Vagina (tissue), 2 donors: ENCODE results near the gene SYNPO. TPM values are rescaled to one million over a fixed set of nuclear protein-coding genes. Genes with fewer than 3 reads are reported as not detected.
A peak's percentile ranks its signal among the peaks of the same experiment; 100 is the strongest.

ENCODE experiments used
- DNase-seq, 2 donors: peaks; one replicate each; pipeline ENCODE4 v3.0.0-alpha.2; 2017; ENCODE audit errors: extremely low spot score in 2 of 2
- H3K27ac ChIP-seq: fragments of 200-600 bp; sonication (generic); one replicate; pipeline ENCODE4 v1.5.1; 2019
- H3K27me3 ChIP-seq: fragments of 200-600 bp; sonication (generic); one replicate; pipeline ENCODE4 v1.5.1; 2019
- H3K36me3 ChIP-seq, 2 donors: fragments of 200-600 bp; sonication (generic); one replicate each; pipeline ENCODE4 v1.5.1; 2017 to 2019
- H3K4me1 ChIP-seq: fragments of 200-600 bp; sonication (generic); one replicate; pipeline ENCODE4 v1.5.1; 2019
- H3K4me3 ChIP-seq, 2 donors: fragments of 200-600 bp; sonication (generic); 1 replicate in 1 of 2; 2 replicates in 1 of 2; pipeline ENCODE4 v1.5.1; 2016 to 2019
- H3K9me3 ChIP-seq: fragments of 200-600 bp; sonication (generic); one replicate; pipeline ENCODE4 v1.5.1; 2019
- POLR2A ChIP-seq, 2 donors: fragments of 450-650 bp; IDR thresholded peaks; one replicate each; pipeline ENCODE4 v1.6.1; 2017; ENCODE audit warnings: antibody characterized with exemption in 2 of 2, mild to moderate bottlenecking in 2 of 2, moderate library complexity in 2 of 2
- POLR2AphosphoS5 ChIP-seq, 2 donors: sonication (generic); formaldehyde crosslinking; IDR thresholded peaks; one replicate each; pipeline ENCODE4 v1.9.0; 2017; ENCODE audit warnings: antibody characterized with exemption in 2 of 2, mild to moderate bottlenecking in 2 of 2, low read depth in 1 of 2; ENCODE audit not compliant: insufficient read depth in 1 of 2
- intact Hi-C: fragments of 100-400 bp; cut with DNase I; formaldehyde crosslinking; loops from one replicate; pipeline ENCODE4 v1.15.1; 2023
- total RNA-seq: library from RNA; depleted of rRNA; stranded (reverse); fragments of >200 nt; gene quantifications from one replicate; pipeline ENCODE4 v1.2.3, GENCODE V29; 2016
- TF ChIP-seq, protein P1 (sequence below), 3 experiments: fragments of 450-650 bp in 2 of 3; fragments of 200-600 bp in 1 of 3; sonication (generic) in 1 of 3; IDR thresholded peaks; one replicate each; pipeline ENCODE4 v1.5.1; 2017 to 2019; ENCODE audit warnings: antibody characterized with exemption in 3 of 3, mild to moderate bottlenecking in 2 of 3, moderate library complexity in 2 of 3

The SYNPO gene
- total RNA-seq, 1 donor from 2014 or later, result 16.7 TPM

DNA sequence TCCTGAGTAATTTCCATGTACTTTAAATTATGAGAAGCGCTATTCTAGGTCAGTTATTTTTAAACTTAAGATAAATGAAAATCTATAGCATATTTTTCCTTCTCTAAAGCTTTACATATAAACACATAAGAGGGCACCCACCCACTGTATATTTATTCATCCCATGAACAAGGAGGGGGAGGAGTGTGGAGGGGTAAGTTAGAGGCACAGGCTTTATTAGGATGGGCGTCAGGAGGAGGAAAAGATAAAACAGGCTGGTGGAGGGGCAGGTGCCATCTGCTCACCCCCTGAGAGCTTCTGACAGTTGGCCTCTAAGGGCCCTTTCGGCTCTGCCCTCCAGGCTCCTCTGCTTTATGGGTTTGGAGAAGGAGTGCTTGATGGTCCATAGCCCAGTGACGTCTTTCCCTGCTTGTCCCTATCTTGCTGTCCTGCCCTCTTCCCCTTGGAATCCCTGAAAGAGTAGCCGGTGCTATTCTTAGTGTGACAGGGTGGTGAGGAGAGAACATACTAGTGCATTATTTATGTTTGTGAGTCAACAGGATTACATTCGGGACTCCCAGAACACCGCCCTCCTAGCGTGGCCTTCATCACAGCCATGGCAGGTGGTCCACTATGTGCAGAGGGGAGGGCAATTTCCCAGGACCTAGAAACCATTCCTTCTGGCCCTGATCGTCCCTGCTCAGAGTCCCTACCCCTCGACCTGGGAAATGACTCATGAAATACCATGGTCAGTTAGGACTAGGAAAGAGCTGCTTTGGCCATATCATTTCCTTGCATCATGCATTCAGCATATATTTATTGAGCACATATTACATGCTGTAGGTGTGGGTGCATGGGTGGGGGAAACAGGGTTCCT, 7.9 kb upstream of the SYNPO start:
- no peak for DNase-seq
- intact Hi-C loops, result no loop called here
- Histone ChIP-seq H3K27ac (no peak overlapping the region), H3K27me3 (no peaks in the 10 kb centered on the region), H3K4me1 (peaks cover 58% of the 10 kb centered on the region), H3K36me3 (no peaks in the 10 kb centered on the region), H3K9me3 (no peaks in the 10 kb centered on the region), H3K4me3 (no peak overlapping the region)
- TF ChIP-seq POLR2A (IDR thresholded peaks at IDR 0.05), result no peak

DNA sequence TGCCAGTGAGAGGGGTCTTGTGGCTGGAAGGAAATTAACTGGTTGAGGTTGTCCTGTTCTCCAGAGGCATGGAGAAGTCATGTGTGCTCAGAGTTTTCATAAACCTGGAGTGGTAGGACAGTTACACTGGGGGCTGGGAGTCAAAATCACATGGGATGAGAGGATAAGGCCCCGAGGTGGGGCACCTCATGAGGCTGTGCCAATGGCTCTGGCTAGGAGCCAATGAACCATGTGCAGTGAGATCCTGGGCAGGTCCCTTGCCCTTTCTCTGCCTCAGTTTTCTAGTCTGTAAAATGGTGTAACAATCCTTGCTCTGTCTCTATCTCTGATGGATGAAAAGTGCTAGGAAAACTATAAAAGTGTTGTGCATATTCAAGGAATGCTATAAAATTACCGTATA, 7.0 kb upstream of the SYNPO start:
- no peak for DNase-seq
- no peaks in the 10 kb centered on the region for H3K9me3 ChIP-seq
- TF ChIP-seq, protein P1, sequence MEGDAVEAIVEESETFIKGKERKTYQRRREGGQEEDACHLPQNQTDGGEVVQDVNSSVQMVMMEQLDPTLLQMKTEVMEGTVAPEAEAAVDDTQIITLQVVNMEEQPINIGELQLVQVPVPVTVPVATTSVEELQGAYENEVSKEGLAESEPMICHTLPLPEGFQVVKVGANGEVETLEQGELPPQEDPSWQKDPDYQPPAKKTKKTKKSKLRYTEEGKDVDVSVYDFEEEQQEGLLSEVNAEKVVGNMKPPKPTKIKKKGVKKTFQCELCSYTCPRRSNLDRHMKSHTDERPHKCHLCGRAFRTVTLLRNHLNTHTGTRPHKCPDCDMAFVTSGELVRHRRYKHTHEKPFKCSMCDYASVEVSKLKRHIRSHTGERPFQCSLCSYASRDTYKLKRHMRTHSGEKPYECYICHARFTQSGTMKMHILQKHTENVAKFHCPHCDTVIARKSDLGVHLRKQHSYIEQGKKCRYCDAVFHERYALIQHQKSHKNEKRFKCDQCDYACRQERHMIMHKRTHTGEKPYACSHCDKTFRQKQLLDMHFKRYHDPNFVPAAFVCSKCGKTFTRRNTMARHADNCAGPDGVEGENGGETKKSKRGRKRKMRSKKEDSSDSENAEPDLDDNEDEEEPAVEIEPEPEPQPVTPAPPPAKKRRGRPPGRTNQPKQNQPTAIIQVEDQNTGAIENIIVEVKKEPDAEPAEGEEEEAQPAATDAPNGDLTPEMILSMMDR (IDR thresholded peaks at IDR 0.05), result no peak
- no peak for TF ChIP-seq POLR2A (IDR thresholded peaks at IDR 0.05)
- TF ChIP-seq POLR2AphosphoS5 (IDR thresholded peaks at IDR 0.05; ENCODE audit: insufficient read depth in 1 of 2, low read depth in 1 of 2), result no peak
- intact Hi-C loops, result no loop called here
- no peak overlapping the region for H3K27ac ChIP-seq
- H3K27me3 ChIP-seq, result no peaks in the 10 kb centered on the region
- H3K36me3 ChIP-seq, result no peaks in the 10 kb centered on the region
- peaks cover 57% of the 10 kb centered on the region for H3K4me1 ChIP-seq
- no peak overlapping the region for H3K4me3 ChIP-seq

DNA sequence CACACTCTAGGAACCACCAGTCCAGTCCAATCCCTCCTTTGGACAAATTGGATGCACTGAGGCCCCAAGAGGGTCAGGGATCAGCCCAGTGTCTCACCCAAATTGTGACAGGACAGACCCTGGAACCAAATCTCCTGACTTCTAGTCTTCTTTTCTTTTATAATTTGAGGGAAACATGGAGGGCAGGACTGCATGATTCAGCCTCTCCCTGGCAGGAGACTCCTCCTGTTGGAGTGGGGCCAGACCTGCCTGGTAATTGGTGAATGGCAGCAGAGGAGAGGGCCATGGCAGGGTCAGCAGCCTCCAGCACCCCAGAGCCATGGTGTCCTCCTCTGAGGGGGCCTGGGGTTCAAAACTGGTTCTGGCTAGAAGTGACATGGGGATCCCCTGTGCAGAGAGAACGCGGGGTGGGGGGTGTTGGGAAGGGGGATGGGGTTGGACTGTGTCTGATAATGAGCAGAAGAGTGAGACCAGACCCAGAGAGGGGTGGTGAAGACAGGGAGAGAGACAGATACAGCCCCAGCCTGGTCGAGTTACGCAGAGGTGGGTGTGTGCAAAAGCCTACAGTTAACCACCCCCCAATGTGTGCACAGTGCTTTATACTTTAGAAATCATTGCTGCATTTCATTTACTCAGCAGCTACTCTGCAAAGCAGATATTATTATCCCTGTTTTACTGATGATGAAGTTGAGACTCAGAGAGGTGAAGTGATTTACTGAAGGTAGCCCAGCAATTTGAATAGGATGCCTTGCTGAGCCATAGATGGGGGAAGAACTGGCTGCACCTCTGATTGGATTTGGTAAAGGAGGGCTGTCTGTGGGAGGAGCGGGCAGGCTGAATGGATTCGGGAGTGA, 3.8 kb upstream of the SYNPO start:
- DNase-seq, result no peak

DNA sequence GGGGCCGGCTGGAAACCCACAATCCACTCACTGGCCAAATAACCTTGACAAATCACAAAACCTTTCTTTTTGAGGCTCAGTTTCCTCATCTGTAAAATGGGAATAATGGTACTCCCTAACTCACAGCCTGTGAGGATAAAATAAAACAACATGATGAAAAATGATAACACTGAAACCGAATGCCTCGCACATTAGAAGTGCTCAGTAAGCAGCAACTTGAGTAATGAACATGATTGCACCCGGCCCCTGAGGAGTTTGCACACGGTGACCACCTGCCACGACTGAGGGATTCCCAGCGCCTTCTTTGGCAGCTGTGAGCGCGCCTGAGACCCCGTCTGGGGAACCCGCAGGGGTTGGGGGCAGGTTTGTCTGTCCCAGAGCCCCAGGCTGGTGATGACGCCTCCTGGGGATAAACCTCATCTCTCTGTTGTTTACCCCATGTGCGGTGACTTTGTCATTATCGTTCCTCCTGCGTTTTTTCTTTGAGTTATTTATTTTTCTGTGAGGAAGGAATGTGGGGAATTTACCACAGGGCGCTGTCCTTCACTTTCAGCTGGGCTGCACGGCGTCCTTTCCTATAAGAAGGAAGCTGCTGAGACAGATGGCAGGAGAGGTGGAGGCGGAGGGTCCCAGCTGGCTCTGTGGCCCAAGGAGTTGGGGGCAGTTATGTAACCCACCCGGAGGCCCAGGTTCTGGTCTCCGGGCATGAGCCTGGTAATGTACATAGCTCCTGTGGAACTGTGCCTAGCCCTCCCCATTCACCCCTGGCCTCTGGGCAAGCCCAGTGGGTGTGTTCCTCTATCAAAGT, 3.0 kb upstream of the SYNPO start:
- Histone ChIP-seq H3K4me3 (no peak overlapping the region), H3K27ac (peak overlapping the region; percentile 91), H3K36me3 (no peaks in the 10 kb centered on the region), H3K27me3 (no peaks in the 10 kb centered on the region), H3K4me1 (peaks cover 73% of the 10 kb centered on the region), H3K9me3 (no peaks in the 10 kb centered on the region)
- no peak for DNase-seq
- intact Hi-C loops, result no loop called here
- TF ChIP-seq POLR2AphosphoS5 (IDR thresholded peaks at IDR 0.05; ENCODE audit: insufficient read depth in 1 of 2, low read depth in 1 of 2), result peak in 1 of 2 donors; percentile 55
- no peak for TF ChIP-seq POLR2A (IDR thresholded peaks at IDR 0.05)

More for the DNA sequence above, 3.8 kb upstream of the SYNPO start:
- H3K27ac ChIP-seq, result peak overlapping the region; percentile 91
- no peaks in the 10 kb centered on the region for H3K36me3 ChIP-seq
- H3K27me3 ChIP-seq, result no peaks in the 10 kb centered on the region
- H3K4me3 ChIP-seq, result no peak overlapping the region
- no peaks in the 10 kb centered on the region for H3K9me3 ChIP-seq
- intact Hi-C loops, result no loop called here
- H3K4me1 ChIP-seq, result peaks cover 72% of the 10 kb centered on the region
- TF ChIP-seq, protein P1 (IDR thresholded peaks at IDR 0.05), result no peak
- TF ChIP-seq POLR2A (IDR thresholded peaks at IDR 0.05) (no peak), POLR2AphosphoS5 (IDR thresholded peaks at IDR 0.05; ENCODE audit: insufficient read depth in 1 of 2, low read depth in 1 of 2) (no peak)

DNA sequence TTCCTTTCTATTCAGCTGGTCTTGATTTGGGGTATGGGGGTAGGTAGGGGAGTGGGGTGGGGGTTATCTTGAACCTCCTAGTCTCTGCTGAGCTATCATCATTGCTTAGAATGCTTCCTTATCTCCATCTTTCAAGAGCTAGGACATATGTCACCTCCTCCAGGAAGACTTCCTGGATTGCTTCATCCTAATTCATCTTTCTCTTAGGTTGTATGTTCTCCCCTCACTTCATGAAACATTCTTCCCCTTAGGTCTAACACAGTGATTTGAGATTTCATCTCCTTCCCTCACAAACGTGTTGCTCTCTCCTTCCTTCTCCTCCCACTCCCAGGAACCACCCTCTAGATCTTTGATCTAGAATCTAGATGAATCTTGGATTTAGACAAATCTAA, 2.4 kb upstream of the SYNPO start:
- Histone ChIP-seq H3K4me3 (no peak overlapping the region), H3K9me3 (no peaks in the 10 kb centered on the region), H3K27me3 (no peaks in the 10 kb centered on the region), H3K4me1 (peaks cover 79% of the 10 kb centered on the region), H3K36me3 (no peaks in the 10 kb centered on the region), H3K27ac (peak overlapping the region; percentile 91)
- TF ChIP-seq POLR2A (IDR thresholded peaks at IDR 0.05) (no peak), POLR2AphosphoS5 (IDR thresholded peaks at IDR 0.05; ENCODE audit: insufficient read depth in 1 of 2, low read depth in 1 of 2) (no peak)
- TF ChIP-seq, protein P1 (IDR thresholded peaks at IDR 0.05), result no peak
- no peak for DNase-seq
- intact Hi-C loops, result no loop called here
